H7 (cell line): Measurements from ENCODE around the gene RPL27A. TPM values are rescaled to one million over a fixed set of nuclear protein-coding genes. Genes with fewer than 3 reads are reported as not detected.
"Not testable (repeated sequence)": the region's sequence is repeated elsewhere in the genome, so short reads cannot be mapped to it uniquely, and the experiment has no call there.

Experiments used
- DNase-seq: peaks from one replicate; pipeline ENCODE4 v3.0.0; 2012
- H3K27me3 ChIP-seq: 2 replicates; pipeline ENCODE4 v1.6.0; 2011; ENCODE audit warnings: mild to moderate bottlenecking, low read length; ENCODE audit not compliant: control insufficient read depth, insufficient read depth
- H3K36me3 ChIP-seq: replicated peaks from 2 replicates; pipeline ENCODE4 v1.5.1; 2011; ENCODE audit warnings: low read length; ENCODE audit not compliant: control insufficient read depth, insufficient read depth
- H3K4me3 ChIP-seq: 2 replicates; pipeline ENCODE4 v1.5.1; 2011; ENCODE audit warnings: low read depth, mild to moderate bottlenecking, control low read depth, low read length, moderate library complexity; ENCODE audit not compliant: insufficient read depth
- total RNA-seq: library from RNA; depleted of rRNA; stranded (reverse); fragments of >200 nt; shearing (Covaris generic); gene quantifications from 2 replicates; pipeline ENCODE4 v1.2.3, GENCODE V29; 2014

Gene RPL27A
- total RNA-seq, 1 experiment from 2014 or later, result 901 TPM

- DNase-seq, result no peak
- Histone ChIP-seq H3K4me3 (no peak overlapping the region), H3K36me3 (no peaks in the 10 kb centered on the region)
Measured at GRCh38 chr11:8658321-8659057, 24.1 kb upstream of the RPL27A start.

GRCh38 chr11:8661001-8661795 is 21.4 kb upstream of the RPL27A start:
- H3K4me3 ChIP-seq, result no peak overlapping the region
- no peaks in the 10 kb centered on the region for H3K27me3 ChIP-seq
- no peaks in the 10 kb centered on the region for H3K36me3 ChIP-seq
- no peak for DNase-seq

More at GRCh38 chr11:8658321-8659057, 24.1 kb upstream of the RPL27A start:
- no peaks in the 10 kb centered on the region for H3K27me3 ChIP-seq

- Histone ChIP-seq H3K36me3 (no peaks in the 10 kb centered on the region), H3K27me3 (no peaks in the 10 kb centered on the region), H3K4me3 (no peak overlapping the region)
- no peak for DNase-seq
Measured at GRCh38 chr11:8665222-8665621, 17.4 kb upstream of the RPL27A start.

GRCh38 chr11:8670081-8670480 is 12.5 kb upstream of the RPL27A start:
- DNase-seq, H3K27me3 ChIP-seq, H3K4me3 ChIP-seq, H3K36me3 ChIP-seq: not testable (repeated sequence)

GRCh38 chr11:8671193-8671612 is 11.4 kb upstream of the RPL27A start:
- no peaks in the 10 kb centered on the region for H3K36me3 ChIP-seq
- peak; percentile 76 for DNase-seq
- H3K27me3 ChIP-seq, result no peaks in the 10 kb centered on the region
- H3K4me3 ChIP-seq, result no peak overlapping the region

GRCh38 chr11:8671651-8672062 is 10.9 kb upstream of the RPL27A start:
- Histone ChIP-seq H3K4me3 (no peak overlapping the region), H3K36me3 (no peaks in the 10 kb centered on the region), H3K27me3 (no peaks in the 10 kb centered on the region)
- no peak for DNase-seq

GRCh38 chr11:8672346-8672745 is 10.2 kb upstream of the RPL27A start:
- H3K27me3 ChIP-seq, result no peaks in the 10 kb centered on the region

GRCh38 chr11:8674859-8675258 is 7.7 kb upstream of the RPL27A start:
- Histone ChIP-seq H3K4me3 (no peak overlapping the region), H3K36me3 (no peaks in the 10 kb centered on the region), H3K27me3 (no peaks in the 10 kb centered on the region)
- no peak for DNase-seq

More at GRCh38 chr11:8672346-8672745, 10.2 kb upstream of the RPL27A start:
- Histone ChIP-seq H3K4me3 (no peak overlapping the region), H3K36me3 (no peaks in the 10 kb centered on the region)
- no peak for DNase-seq

GRCh38 chr11:8676458-8676857 is 6.1 kb upstream of the RPL27A start:
- no peak for DNase-seq
- Histone ChIP-seq H3K36me3 (no peaks in the 10 kb centered on the region), H3K27me3 (no peaks in the 10 kb centered on the region), H3K4me3 (no peak overlapping the region)

GRCh38 chr11:8679006-8679405 is 3.6 kb upstream of the RPL27A start:
- Histone ChIP-seq H3K4me3 (no peak overlapping the region), H3K36me3 (peaks cover 5% of the 10 kb centered on the region), H3K27me3 (no peaks in the 10 kb centered on the region)
- DNase-seq, result no peak

- no peak for DNase-seq
- Histone ChIP-seq H3K36me3 (peaks cover 24% of the 10 kb centered on the region), H3K27me3 (no peaks in the 10 kb centered on the region), H3K4me3 (peak overlapping the region; percentile 98)
Measured at GRCh38 chr11:8681837-8682302, 722 bp upstream of the RPL27A start.

- H3K27me3 ChIP-seq, result no peaks in the 10 kb centered on the region
- peak overlapping the region; percentile 98 for H3K4me3 ChIP-seq
- H3K36me3 ChIP-seq, result peaks cover 24% of the 10 kb centered on the region
- no peak for DNase-seq
Measured at GRCh38 chr11:8683115-8683807, 669 bp downstream of the RPL27A start.

- Histone ChIP-seq H3K36me3 (peaks cover 24% of the 10 kb centered on the region), H3K4me3 (no peak overlapping the region; the same call in 1 of the 2 replicates), H3K27me3 (no peaks in the 10 kb centered on the region)
- DNase-seq, result no peak
Measured at GRCh38 chr11:8684600-8685290, 2.2 kb downstream of the RPL27A start.

- no peak for DNase-seq
- Histone ChIP-seq H3K27me3 (no peaks in the 10 kb centered on the region), H3K36me3 (peaks cover 24% of the 10 kb centered on the region), H3K4me3 (no peak overlapping the region)
Measured at GRCh38 chr11:8685306-8685705, 2.7 kb downstream of the RPL27A start.
